Amniotic epithelial cell (primary cell): Measurements from ENCODE around the gene GNAZ.
"Not testable (repeated sequence)": the region's sequence is repeated elsewhere in the genome, so short reads cannot be mapped to it uniquely, and the experiment has no call there.

ENCODE experiments used
- DNase-seq: peaks from one replicate; pipeline ENCODE4 v3.0.0-alpha.2; 2010; ENCODE audit warnings: low read depth

The GNAZ gene

DNA sequence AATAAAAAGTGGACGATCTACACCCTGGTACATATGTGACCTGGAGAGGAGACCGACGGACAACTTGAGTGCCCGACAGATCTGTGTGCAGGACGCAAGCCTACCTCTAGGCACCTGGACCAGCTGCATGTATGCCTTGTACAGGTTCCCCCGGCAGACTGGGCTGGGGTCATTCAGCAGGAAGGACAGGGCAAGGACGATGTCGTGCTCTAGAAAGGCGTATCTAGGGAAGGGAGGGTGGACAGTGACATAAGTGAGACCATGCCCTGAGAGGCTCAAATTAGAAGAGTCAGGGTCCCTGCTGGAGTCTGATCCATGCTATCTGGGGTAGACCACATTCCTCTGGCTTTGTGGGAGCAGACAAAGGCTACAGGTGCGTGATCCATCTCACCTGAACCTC lies 63.6 kb downstream of the GNAZ start:
- DNase-seq = no peak

DNA sequence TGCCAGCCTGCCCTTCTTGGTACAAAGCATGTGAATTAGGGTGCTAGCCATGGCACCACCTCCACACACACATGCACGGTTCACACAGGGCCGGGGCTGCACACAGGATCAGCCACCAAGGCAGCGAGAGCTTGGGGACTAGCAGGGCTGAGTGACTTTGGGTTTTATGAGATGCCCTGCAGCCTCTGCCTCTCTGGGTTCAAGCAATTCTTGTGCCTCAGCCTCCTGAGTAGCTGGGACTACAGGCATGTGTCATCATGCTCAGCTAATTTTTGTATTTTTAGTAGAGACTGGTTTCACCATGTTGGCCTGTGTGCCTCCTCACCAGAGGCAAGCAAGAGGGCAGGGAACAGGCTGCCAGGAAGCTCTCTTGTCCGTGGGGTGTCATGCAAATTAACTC lies 66.7 kb downstream of the GNAZ start:
- DNase-seq = not testable (repeated sequence)

DNA sequence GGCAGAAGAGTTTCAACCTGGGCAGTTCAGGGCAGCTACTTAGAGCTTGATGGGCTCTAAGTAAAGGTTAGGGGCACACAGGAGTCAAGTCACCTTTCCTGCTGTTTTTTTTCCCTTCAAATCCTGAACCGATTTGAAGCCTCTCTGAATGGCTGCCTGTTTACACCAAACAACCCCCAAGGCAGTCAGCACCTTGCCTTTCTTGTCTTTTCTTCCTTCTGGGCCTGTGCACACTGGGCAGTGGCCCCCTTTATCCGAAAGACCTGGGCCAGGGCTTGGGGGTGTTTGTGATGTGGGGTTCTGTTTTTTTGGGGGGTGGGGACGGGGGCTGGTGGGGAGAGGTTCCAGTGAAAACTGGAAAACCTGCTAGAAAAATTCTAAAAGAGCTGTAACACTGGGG lies 67.1 kb downstream of the GNAZ start:
- no peak for DNase-seq

DNA sequence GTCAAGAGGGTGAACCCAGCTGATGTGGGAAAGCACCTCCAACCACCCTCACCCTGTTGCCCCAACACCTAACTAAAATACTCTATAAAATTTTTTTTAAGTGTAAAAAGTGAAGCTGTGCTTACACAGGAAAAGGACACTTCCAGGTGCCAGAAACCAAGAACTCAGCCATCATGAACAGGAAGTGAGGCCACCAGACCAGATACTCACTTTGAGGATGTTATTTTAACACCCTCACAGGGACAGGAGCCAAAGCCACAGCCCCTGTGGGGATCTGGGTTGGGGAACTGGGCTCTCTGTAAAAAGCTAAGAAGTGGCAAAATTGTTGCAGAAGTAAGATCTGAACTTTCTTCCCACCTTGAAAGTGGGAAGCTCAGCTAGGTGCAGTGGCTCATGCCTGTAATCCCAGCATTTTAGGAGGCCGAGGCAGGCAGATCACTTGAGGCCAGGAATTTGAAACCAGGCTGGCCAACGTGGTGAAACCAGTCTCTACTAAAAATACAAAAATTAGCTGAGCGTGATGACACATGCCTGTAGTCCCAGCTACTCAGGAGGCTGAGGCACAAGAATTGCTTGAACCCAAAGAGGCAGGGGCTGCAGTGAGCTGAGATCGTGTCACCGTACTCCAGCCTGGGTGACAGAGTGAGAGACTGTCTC lies 67.7 kb downstream of the GNAZ start:
- no peak for DNase-seq

DNA sequence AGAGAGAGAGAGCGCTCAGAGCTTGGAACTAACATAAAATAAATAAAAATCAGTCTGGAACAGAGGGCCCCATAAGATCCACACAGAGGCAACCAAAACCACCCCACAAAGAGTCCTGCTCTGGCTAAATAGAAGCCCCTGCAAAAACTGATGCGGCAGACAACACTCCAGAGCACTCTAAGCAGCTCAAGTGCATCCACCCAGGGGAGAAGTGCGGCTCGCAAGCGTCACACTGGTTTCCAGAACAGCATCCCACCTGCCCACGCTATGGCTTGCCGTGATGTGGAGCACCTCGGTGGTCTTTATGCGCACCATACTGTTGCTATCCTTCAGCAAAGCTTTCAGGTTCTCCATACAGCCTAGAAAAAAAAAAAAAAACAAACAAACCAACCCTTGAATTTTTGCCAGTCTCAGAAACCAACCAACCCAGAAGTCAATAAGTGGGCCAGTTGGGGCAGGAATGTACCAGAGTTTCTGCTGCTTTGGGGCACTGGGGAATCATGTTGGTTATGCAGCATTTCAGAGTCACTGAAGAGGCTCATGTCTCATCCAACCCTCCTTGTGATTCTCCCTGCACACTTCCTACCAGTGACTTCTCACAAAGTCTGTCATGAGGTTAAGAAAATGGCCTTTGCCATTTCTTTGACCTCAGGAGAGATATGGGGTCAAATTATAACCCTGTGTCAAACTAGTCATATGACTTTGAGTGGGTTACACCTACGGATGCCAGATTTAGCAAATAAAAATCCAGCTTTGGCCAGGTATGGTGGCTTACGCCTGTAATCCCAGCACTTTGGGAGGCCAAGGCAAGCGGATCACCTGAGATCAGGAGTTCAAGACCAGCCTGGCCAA lies 68.5 kb downstream of the GNAZ start:
- DNase-seq = no peak

DNA sequence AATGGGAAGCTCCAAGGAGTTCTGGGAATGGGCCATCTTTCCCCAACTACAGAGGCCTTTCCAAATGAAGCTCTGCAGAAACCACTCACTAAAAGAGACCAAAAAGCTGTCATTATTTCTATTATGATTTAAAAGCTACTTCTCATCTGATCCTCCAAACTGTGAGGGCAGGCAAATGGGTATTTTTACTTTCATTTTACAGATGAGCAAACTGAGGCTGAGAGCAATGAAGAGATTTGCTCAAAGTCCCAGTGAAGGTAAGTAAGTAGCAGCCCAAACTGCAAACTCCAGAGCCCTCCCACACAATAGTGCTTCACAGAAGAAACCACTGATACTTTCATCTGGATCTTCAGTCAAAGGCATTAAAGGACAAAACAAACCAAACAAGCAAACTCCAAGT lies 70.1 kb downstream of the GNAZ start:
- DNase-seq = no peak

DNA sequence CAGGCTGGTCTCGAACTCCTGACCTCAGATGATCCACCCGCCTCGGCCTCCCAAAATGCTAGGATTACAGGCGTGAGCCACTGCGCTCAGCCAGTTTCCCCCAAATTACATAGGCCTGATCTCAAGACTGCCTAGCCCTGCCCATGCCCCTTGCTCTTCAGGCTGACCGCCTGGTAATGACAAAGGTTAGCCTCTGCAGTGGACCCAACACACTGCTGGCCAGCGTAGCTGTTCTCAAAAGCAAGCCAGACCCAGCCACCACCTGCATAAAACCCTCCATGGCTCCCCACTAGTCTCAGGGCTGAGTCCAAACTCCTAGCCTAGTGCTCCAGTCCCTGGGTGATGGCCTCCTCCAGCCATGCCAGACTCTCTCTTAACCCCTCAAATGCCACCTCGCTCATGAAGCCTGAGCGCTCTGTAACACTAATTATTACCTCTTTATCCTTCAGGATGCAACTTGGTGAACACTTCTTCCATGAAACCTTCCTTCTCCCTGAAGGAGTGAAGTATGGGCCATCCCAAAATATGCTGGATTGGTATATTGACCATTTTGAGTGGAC lies 72.3 kb downstream of the GNAZ start:
- DNase-seq = no peak

DNA sequence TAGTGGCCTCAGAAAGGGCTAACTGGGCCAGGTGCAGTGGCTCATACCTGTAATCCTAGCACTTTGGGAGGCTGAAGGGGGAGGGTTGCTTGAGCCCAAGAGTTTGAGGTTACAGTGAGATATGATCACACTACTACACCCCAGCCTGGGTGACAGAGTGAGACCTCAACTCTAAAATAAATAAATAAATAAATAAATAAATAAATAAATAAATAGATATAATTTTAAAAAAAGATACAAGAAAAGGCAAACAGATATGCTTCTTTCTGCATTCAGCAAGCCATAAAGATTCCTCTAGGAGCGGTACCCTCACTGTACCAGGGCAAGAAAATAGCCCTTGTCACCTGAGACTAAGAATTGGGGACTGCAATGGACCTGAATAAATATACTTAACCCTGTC lies 72.8 kb downstream of the GNAZ start:
- DNase-seq = no peak

- no peak for DNase-seq
These were observed 74.1 kb downstream of the GNAZ start for GRCh38 chr22:23144432-23144831.

DNA sequence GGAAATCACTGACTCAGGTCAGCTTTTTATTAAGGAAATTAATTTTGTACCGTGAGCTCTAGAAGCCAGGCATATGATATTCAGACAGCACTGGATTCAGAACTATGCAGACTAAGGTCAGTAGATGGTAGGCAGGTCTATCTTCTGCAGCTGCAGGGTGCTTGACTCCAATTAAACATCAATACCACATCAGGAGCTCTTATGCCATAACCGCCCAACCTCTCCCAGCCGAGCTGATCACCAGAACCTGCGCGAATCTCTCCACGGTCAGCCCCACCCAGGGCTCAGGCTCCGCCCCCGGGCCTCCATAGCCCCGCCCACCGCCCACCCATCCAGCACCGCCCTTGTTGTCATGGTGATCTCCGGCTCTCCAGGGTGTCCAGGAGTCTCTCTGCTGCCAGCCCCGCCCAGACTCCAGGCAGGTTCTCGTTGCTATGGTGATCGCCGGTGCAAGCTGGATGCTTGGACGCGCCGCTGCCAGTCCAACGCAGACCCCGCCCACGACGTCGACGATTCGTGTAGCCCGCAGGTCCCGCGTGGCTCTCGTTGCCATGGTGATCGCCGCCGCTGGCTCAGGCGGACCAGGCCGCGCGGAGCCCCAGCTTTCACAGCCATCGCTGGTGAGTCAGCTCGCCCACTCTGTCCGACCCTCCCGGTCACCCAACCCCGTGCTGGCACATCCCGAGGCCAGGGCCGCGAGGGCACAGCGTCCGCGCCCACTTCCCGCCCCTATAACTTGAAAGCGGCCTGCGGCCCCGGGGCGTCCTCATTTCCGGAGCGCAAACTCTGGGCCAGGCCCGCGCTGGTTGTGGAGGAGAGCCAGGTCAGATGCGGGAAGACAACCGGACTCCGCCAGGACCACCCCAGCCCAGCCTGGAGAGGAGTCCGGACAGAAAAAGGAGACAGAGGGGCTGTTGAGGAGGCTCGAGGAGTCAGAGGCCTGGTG lies 74.9 kb downstream of the GNAZ start, which contains the start of gene RAB36:
Gene RAB36, plus strand, starts transcription at position 546 of the 946 bp plus-strand sequence. CDS start 1,140 bp downstream, outside the sequence.
- peak; percentile 99 for DNase-seq

DNA sequence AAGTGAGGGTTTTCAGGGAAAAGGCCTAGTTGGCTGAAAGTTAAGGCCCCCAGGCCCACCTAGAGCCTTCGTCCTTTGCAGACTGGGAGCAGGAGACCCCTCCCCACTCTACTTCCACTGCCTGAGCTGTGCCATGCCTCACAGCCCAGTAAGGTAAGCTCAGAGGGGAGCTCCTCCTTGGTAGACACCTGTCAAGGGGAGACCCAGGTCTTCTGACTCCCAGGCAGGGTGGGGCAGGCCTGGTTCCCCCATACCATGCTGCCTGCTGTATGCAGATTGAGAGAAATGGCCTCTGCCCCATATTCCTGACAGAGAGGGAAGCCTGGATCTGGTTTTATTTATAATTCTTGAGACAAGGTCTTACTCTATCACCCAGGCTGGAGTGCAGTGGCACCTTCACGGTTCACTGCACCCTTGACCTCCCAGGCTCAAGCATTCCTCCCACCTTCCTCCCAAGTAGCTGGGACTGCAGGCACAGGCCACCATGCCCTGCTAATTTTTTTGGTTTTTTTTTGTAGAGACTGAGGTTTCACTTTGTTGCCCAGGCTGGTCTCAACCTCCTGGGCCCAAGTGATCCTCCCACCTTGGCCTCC lies 75.7 kb downstream of the GNAZ start:
- DNase-seq = no peak

DNA sequence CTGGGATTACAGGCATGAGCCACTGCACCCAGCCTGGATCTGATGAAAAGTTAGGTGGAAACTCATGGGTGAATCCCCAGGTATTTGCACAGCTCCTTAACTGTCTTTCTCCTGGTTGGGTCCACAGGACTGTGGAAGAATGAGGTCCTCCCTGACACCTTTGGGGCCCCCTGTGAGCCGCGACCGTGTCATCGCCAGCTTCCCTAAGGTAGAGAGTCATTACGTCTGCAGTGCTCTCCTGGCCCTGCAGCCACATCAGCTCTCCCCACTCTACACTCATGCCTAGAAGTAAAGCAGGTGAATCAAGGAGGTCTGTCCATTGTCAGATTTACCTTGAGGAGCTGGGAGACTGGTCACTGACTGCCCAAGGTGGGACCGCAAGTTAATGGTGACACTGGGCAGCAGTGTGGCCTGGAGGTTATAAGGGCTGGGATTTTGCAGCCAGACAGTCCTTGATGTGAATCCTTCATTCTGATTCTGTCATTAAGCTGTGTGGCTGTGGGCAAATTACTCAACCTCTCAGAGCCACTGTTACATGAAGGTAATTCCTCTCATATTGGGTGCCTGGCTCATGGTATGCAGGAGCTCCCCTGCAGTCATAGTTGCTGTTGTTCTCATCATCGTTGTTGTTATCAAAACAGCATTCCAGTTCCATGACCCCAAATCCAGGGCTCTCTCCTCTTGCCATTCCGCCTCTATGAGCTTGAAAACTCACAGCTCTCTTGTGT lies 76.3 kb downstream of the GNAZ start:
- DNase-seq = peak; percentile 67

GRCh38 chr22:23147617-23148387 lies 77.5 kb downstream of the GNAZ start:
- DNase-seq = peak; percentile 92

DNA sequence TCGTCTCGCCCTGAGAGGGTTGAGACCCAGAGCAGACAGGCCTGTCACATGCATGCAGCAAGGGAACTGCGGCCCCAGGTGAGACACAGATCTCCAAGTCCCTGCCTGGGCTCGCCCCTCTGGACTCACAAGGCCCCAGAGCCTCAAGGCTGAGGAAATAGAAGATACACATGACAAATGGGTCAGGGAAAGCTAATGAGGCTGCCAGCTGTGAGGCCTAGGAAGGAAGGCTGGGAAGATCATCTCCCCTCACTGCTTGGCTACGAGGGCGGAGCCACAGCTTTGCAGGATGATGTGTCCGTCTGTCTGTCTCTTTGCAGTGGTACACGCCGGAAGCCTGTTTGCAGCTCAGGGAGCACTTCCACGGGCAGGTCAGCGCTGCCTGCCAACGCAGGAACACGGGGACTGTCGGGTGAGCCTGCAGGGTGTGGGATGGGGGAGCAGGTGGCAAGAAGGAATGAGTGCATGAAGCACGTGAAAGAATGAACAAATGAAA lies 79.5 kb downstream of the GNAZ start:
- DNase-seq = peak; percentile 55

GRCh38 chr22:23150762-23151161 lies 80.4 kb downstream of the GNAZ start:
- DNase-seq = no peak

- no peak for DNase-seq
These were observed 81.5 kb downstream of the GNAZ start for GRCh38 chr22:23151827-23152226.

DNA sequence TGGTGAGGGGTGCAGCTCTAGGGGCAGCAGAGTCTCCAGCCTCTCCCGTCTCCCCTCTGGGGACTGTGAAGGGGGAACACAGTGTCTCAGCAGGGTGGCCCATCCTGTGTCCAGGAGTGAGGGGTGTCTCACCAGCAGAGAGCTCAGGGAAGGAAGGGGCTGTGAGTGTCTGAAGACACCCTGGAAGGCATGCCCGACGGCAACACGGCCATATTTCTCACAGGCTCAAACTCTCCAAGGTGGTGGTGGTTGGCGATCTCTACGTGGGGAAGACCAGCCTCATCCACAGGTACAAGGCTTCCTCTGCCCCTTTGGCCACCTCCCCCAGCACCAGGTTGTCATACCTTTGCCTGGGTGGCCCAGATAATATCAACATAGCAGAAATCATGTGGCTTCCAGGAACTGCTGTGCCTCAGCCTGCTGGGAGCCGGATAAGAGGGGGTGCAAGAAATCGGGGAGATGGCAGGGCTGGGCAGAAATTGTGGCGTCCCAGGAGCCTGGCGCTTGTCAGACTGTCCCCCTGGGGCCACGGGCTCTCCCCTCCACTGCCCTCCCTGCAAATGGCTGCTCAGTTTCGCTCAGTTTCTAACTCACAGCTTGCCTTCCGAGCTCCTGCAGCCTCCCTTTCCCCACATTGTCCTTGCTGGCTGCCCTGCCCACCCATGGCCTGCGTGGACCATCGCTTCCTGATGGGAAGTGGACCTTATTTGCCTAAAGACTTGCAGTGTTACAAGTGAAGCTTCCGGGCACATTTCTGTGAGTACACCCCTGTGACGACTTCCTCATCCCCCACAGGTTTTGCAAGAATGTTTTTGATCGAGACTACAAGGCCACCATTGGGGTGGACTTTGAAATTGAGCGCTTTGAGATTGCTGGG lies 82.2 kb downstream of the GNAZ start:
- no peak for DNase-seq

DNA sequence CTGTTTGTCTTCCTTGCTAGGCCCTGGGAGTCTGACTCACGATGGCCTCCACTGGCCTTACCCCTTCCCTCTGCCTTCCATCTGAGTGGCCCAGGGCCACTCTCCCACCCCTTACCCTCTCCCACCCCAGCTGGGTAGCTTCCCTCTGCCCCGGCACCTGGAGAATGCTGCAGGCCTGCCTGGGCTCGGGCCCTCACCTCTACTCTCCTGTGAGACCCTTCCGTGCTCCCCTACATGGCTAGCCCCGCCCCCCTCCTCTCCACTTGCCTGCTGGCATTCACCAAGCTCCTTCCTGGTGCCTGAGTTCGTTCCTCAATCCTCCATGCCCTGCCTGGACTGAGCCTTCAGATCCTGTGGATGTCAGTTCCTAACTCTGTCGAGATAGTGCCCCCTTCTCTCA lies 83.7 kb downstream of the GNAZ start:
- DNase-seq = no peak

DNA sequence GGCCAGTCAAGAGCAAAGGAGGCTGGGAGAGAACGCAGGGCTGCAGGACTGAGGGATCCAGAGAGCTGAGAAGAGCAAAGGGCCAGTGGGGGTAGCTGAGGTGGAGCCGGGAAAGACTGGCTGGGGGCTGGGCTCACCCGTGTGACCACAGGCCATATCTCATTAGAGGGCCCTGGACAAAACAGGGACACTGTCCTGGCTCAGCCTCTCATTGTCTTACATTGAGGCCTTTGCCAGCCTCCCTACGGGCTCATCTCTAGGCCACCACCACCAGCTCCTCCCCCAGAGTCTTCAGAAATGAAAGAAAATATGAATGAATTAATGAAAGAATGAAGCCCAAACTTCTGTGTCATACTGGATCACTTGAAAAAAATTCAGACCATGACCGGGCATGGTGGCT lies 84.1 kb downstream of the GNAZ start:
- DNase-seq = no peak
